ENCODE results near the gene TBX1. TPM values are rescaled to one million over a fixed set of nuclear protein-coding genes. Genes with fewer than 3 reads are reported as not detected.
"Not testable (repeated sequence)": the region's sequence is repeated elsewhere in the genome, so short reads cannot be mapped to it uniquely, and the experiment has no call there.

The TBX1 gene
- total RNA-seq, 1 donor from 2014 or later, result 73.2 TPM

DNA sequence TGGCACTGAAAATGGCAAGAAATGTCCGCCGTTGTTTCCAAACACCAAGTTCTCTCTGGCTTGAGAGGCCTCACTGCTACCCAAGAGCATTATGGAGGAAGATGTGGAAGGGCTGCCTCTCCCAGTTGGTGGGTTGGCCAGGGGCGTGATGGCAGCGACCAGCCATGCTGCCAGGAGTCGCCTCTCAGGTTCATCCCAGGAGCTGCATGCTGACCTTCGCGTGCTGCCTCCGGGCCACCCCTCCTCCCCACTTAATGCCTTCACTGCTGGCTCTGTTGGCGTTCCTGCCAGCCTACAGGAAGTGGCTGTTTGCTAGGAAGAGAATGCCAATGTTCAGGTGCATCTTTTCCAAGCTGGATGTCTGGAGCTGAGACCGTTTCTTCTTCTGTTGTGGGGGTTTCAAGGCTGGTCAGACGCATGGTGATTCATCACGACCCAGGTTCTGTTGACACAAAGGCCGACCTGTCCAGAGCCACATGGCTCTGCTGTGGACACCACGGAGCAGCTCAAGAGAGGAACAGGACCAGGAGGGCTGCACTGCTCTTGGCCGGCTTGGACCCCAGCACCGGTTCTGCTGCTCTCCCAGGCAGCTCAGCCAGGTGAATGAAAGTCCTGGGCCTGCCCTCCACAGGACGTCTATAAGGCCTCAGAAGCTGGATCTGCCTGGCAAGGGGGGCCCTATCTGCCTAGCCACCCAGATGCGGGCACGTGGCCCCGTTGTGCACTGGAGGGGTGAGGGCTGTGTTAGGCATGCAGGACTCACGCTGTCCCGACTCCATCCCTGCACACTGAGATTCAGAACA is 25.1 kb downstream of the TBX1 start:
- DNase-seq, result no peak

DNA sequence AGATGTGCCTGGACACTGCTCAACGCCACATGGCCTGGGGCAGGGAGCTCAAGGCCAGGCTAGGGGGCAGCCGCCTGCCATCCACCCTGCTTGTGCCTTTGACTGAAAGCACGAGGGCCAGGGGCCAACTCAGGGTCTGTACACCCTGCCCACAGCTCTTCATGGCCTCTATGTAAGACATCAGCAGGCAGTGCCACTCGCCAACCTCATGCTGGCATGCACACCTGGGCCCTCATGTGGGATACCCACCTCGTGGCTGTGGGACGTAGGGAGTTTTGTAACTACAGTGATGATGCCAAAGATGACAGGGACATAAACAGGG is 25.6 kb downstream of the TBX1 start:
- no peak for DNase-seq

- DNase-seq, result no peak
Measured at GRCh38 chr22:19786959-19787848, 26.6 kb downstream of the TBX1 start.

DNA sequence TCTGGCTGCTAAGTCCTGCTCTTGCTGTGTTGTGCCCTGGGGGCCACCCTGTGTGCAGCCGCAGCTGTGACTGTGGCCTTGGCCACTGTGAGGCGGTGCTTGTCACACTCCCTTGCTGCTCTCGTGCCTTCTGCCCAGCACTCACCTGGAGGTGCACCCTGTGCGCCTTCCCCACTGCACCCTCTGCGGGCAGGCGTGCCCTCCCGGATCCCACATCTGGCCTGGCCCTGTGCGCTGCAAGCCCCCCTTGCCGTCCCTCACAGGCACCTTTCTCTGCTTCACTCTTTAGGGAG is 27.2 kb downstream of the TBX1 start:
- no peak for DNase-seq

DNA sequence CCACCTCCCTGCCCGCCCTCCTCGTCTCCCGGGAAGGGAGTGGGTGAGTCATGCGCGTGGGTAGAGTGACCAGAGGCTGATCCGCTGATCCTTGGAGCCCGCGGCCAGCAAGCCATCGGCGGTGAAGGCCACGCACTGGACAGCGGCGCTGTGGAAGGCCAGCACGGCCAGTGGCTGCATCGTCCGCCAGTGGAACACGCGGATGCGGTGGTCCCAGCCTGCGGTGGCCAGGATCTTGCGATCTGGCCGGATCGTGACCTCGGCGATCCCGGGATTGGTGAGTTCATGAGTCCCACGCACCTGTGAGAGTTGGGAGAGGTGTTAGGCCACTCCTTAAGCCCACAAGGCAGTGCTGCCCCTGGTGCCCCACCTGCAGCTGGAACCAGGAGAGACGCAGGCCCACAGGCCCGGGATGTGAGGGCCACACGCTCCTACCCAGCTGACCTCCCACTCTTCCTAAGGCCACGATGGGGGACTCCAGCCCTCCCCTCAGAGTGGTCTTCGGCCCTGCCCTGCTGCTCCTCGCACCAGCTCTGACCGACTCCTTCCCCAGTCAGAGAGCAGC is 28.2 kb downstream of the TBX1 start:
- no peak for DNase-seq

GRCh38 chr22:19789406-19789805 is 28.8 kb downstream of the TBX1 start:
- DNase-seq, result no peak

GRCh38 chr22:19789828-19790227 is 29.2 kb downstream of the TBX1 start:
- DNase-seq, result no peak

DNA sequence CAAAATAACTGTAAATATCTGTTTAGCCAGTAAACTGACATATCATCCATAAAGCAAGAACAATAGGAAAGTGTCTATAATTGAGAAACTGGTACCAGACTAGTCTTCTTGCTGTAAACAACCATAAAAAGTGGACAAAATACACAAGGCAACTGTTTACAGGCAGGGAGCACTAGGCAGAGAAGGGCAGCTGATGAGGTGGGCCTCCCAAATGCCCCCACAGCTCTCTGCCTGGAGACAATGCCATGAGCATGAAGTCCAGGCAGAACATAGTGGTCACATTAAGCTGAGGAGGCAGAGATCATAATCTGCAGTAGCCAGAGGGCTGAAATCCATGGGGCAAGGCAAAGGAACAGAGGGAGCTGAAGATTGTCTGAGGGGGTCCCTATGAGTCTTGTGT is 30.7 kb downstream of the TBX1 start:
- DNase-seq, result no peak

DNA sequence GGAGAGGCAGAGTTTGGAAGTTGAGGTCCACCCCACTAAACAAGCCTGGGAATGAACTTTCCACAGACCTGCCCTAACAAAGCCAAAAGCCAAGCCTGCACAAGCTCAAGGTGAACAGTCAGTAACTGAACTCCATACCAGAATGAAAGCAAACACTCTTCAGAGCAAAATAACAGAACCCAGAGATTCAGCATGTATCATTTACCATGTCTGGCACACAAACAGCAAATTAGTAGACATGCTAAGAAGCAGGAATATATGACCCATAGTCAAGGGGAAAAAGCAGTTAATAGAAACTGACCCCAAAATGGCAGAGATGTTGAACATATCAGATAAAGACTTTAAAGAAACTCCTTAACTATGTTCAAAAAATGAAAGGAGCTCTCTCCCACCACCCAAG is 31.3 kb downstream of the TBX1 start:
- DNase-seq, result no peak

DNA sequence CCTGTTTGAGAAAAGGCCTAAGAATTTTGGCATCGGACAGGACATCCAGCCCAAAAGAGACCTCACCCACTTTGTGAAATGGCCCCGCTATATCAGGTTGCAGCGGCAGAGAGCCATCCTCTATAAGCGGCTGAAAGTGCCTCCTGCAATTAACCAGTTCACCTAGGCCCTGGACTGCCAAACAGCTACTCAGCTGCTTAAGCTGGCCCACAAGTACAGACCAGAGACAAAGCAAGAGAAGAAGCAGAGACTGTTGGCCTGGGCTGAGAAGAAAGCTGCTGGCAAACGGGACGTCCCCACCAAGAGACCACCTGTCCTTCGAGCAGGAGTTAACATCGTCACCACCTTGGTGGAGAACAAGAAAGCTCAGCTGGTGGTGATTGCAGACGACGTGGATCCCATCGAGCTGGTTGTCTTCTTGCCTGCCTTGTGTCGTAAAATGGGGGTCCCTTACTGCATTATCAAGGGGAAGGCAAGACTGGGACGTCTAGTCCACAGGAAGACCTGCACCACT is 31.9 kb downstream of the TBX1 start:
- DNase-seq, result not testable (repeated sequence)

DNA sequence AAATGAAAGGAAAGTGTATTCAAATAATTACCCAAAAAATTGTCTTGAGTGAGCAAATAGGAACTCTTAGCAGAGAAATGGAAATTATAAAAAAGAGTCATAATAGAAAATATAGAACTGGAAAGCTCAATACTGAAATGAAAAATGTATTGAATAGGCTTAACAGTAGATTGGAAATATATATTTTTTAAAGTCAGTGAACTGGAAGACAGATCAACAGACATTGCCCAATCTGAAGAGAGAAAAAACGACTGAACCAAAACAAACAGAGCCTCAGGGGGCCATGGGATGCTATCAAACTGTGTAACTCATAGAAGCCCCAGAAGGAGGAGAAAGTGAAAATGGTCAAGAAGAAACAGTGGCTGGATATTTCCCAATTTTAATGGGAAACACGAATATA is 32.6 kb downstream of the TBX1 start:
- no peak for DNase-seq

DNA sequence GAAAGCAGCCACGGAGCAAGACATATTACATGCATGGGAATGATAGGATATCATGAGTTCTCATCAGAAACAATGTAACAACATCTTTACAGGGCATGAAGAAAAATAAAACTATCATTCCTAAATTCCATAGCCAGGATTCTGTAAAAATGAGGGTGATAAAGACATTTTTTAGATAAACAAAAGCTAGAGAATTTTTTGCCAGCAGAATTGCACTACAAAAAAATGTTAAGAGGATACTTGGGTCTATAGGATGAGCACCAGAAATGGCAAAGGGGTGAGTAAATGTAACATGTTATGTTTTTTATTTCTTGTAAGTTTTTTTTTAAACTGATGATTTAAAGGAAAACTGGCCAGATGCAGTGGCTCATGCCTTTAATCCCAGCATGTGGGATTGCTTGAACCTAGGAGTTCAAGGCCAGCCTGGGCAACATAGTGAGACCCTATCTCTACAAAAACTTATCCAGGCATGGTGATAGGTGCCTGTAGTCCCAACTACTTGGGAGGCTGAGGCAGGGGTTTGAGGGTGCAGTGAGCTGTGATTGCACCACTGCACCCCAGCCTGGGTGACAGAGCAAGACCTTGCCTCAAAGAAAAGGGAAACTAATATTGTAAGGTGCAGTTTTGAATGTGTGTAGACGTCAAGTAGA is 33.2 kb downstream of the TBX1 start:
- no peak for DNase-seq

GRCh38 chr22:19795617-19796008 is 35.0 kb downstream of the TBX1 start:
- DNase-seq, result no peak

DNA sequence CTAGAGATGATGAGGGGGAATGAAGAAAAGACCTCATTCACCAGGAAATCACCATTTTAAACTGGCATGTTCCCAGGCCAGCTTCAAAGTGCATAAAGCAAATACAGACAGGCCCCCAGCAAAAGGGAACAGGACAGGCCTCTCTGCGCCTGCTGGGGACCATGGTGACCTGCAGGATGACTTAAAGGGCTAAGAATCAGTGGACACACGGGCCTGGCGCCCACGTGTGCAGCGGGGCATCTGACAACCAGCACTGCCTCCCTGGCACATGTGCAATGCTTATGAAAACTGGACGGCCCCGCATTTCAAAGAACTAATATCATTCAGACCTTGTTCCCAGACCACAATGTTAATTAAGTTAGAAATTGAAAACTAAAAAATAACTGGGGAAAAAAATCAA is 35.6 kb downstream of the TBX1 start:
- DNase-seq, result no peak

DNA sequence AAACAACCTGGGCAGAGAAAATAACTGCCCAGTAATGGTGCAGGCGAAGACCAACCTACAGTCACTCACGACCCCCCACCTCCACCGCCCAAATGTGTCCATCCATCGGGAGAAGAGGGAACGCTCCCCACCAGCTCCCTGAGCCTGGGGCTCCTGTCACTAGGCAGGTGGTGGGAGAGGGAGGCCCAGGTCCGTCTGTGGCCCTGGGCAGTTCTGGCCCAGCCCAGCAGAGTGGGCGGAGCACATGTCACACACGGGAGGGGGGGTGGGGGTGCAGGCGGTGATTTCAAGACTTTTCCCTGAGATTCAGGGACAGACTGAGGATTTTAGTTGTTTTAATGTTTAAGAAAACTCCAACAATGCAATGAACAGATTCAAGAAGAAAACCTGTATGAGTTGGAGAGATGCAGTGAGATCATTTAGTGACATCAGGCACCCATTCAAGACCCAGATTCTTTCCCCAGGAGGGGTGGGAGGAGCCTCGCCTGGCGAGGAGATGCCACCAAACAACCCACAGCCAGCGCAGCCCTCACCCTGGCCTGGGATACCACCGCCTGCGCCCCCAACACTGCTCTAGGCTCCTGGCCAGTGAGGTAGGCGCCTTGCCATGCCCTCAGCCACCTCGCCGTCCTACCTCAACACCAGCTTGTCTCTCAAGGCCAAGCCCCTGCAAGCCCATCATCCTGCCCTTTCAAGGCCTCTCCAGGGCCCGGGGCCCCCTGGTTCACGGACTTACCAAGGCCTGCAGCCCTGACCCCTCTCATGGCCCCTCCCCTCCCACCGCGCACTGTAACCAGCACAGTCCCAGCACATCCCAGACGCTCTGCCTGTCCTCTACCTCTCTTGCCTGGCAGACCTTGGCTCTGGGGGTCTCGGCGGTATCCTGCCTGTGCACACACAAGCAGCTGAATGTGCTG is 36.8 kb downstream of the TBX1 start:
- no peak for DNase-seq

DNA sequence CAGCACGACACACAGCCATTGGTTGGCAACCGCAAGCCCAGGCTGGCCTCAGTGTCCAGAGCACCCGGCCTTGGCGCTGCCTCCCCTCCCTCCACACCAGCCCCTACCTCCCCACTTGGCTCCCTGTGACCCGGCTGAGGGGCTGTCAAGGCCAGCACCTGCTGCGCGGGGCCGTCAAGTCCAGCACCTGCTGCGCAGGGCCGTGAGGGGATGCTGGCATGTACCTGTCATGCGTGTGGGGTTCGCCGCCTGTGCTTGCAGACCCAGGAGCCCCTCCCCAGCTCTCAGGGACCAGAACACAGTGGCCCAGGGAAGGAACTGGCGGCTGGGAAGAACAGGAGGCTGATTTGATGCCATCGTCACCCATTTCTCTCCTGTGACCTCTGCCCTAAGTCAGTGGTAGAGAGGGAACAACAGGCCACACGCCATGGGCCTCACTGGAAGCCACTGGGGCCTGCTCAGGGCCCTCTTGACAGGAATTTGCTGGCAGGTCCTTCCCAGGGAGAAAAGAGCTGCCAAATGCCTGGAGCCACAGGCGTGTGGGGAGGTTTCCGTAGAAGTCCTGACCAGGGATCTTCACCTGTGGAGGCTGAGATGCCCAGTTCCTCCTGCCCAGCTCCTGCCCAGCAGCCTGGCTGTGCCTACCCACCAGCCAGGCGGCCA is 37.6 kb downstream of the TBX1 start:
- no peak for DNase-seq

- no peak for DNase-seq
Measured at GRCh38 chr22:19798891-19799293, 38.3 kb downstream of the TBX1 start.

DNA sequence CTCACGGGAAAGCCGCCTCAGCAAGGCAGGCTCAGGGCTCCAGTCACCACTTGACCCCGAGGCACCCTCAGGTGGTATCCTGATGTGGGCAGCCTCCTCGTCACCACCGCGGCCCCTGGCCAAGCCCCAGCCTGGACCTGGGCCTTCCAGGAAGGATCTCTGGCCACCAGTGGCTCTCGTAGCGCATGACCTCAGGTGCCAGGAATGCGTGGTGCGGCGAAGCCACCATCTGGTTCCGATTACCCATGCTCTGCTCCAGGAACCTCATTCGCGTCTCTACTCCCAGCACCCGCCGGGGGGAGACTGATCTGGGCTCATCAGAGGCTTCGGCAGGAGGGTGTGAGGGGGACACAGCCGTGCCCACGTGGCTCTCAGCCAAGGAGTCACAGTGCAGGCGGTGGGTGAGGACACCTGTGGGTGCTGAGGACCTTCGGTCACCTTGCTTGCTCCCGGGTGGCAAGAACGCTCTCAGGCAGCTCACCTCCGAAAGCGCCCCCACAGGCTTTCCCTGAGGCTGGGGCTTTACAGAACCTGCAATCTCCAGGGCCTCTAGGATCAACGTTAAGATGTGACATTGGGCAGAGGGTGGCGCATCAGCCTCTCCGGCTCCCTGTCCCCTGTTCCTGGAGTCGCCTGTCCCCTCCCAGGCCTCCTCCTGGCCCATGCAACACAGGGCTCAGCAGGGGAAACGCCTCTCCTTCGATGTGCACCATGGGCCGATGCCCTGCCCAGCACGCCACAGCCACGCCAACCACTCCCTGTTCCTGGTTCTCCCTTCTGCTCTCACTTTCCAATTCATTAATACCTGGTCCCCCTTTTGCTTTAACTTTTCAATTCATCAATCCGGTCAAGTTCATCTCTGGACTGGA is 39.0 kb downstream of the TBX1 start:
- no peak for DNase-seq

- DNase-seq, result no peak
Measured at GRCh38 chr22:19800306-19800705, 39.7 kb downstream of the TBX1 start.

DNA sequence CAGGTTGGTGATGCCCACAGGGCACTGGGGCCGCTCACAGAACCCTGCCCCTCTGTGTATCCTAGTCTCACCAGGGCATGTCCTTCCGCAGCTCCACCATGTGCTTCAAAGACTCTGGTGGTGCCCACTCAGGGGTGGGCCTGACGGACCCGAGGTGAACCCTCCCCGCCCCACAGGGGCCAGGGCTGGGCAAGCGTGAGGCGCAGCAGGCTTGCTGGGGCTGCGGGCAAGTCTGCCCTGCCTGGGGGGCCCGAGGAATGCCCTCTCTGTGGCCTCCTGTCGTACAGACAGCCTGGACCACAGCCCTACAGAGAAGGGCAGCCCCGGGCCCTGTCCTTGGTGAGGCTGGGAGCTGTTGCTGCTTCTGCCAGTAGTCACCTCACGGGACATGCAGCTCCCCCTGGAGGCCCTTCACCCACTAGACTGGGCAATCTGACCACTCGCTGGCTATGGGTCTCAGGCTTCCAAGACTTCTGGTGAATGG is 40.2 kb downstream of the TBX1 start:
- DNase-seq, result peak; percentile 64
